ENCODE results near the gene KATNAL2. TPM values are rescaled to one million over a fixed set of nuclear protein-coding genes. Genes with fewer than 3 reads are reported as not detected.

The KATNAL2 gene
- 5.2 TPM for total RNA-seq

- Histone ChIP-seq H3K4me1 (peaks cover 23% of the 10 kb centered on the region), H3K4me3 (peak within 1 kb of the TSS; percentile 75 to 83), H3K27me3 (no peaks in the 10 kb centered on the region), H3K9me3 (no peaks in the 10 kb centered on the region), H3K27ac (peak within 1 kb of the TSS; percentile 94), H3K36me3 (no peaks in the 10 kb centered on the region)
- DNase-seq (ENCODE audit: extremely low spot score in 2 of 2) = no peak
- TF ChIP-seq CTCF (IDR thresholded peaks at IDR 0.05) = no peak
- peak in 1 of 2 donors; percentile 59 for TF ChIP-seq POLR2AphosphoS5 (IDR thresholded peaks at IDR 0.05; ENCODE audit: insufficient read depth in 1 of 2, low read depth in 1 of 2)
- TF ChIP-seq POLR2A (IDR thresholded peaks at IDR 0.05) = peak in 1 of 2 donors; percentile 76
- intact Hi-C loops (cut with DNase I) = no loop called here
Measured at GRCh38 chr18:46917108-46917802, at the start of gene KATNAL2, which contains the start of gene PIAS2. Gene KATNAL2 (plus strand): TSS chr18:46917602. CDS start chr18:46946873, 29,271 bp downstream. Gene PIAS2 (minus strand): TSS chr18:46917507. CDS start chr18:46917345, 162 bp downstream.

- H3K9me3 ChIP-seq = peaks cover 7% of the 10 kb centered on the region
- peaks cover 0 to 8% of the 10 kb centered on the region in 2 donors for H3K36me3 ChIP-seq
- intact Hi-C loops (cut with DNase I) = no loop called here
- no peak for DNase-seq (ENCODE audit: extremely low spot score in 2 of 2)
- TF ChIP-seq POLR2A (IDR thresholded peaks at IDR 0.05) (no peak), CTCF (IDR thresholded peaks at IDR 0.05) (no peak), POLR2AphosphoS5 (IDR thresholded peaks at IDR 0.05; ENCODE audit: insufficient read depth in 1 of 2, low read depth in 1 of 2) (no peak)
- no peaks in the 10 kb centered on the region for H3K27me3 ChIP-seq
- H3K4me3 ChIP-seq = no peak overlapping the region
- H3K27ac ChIP-seq = no peak overlapping the region
- H3K4me1 ChIP-seq = no peaks in the 10 kb centered on the region
Measured at GRCh38 chr18:46868169-46868921, 49.1 kb upstream of the KATNAL2 start.

GRCh38 chr18:46877329-46877987 lies 39.9 kb upstream of the KATNAL2 start:
- H3K27ac ChIP-seq = no peak overlapping the region
- peaks cover 0 to 4% of the 10 kb centered on the region in 2 donors for H3K36me3 ChIP-seq
- no peak overlapping the region for H3K4me3 ChIP-seq
- TF ChIP-seq POLR2AphosphoS5 (IDR thresholded peaks at IDR 0.05; ENCODE audit: insufficient read depth in 1 of 2, low read depth in 1 of 2) (no peak), CTCF (IDR thresholded peaks at IDR 0.05) (no peak), POLR2A (IDR thresholded peaks at IDR 0.05) (no peak)
- no peaks in the 10 kb centered on the region for H3K4me1 ChIP-seq
- intact Hi-C loops (cut with DNase I) = no loop called here
- H3K9me3 ChIP-seq = no peaks in the 10 kb centered on the region
- no peak for DNase-seq (ENCODE audit: extremely low spot score in 2 of 2)
- no peaks in the 10 kb centered on the region for H3K27me3 ChIP-seq

- no peaks in the 10 kb centered on the region for H3K4me1 ChIP-seq
- DNase-seq (ENCODE audit: extremely low spot score in 2 of 2) = no peak
- H3K9me3 ChIP-seq = no peaks in the 10 kb centered on the region
- intact Hi-C loops (cut with DNase I) = no loop called here
- no peak overlapping the region for H3K4me3 ChIP-seq
- peaks cover 0 to 3% of the 10 kb centered on the region in 2 donors for H3K36me3 ChIP-seq
- H3K27ac ChIP-seq = no peak overlapping the region
- TF ChIP-seq POLR2A (IDR thresholded peaks at IDR 0.05) (no peak), CTCF (IDR thresholded peaks at IDR 0.05) (no peak), POLR2AphosphoS5 (IDR thresholded peaks at IDR 0.05; ENCODE audit: insufficient read depth in 1 of 2, low read depth in 1 of 2) (no peak)
- no peaks in the 10 kb centered on the region for H3K27me3 ChIP-seq
Measured at GRCh38 chr18:46883180-46883579, 34.2 kb upstream of the KATNAL2 start.
